GM23338 (cell line): ENCODE results near the gene SURF1. TPM values are rescaled to one million over a fixed set of nuclear protein-coding genes. Genes with fewer than 3 reads are reported as not detected.

ENCODE experiments used
- ATAC-seq: fragments of 200-7000 bp; cut with Tn5 transposase; 3 replicates; pipeline ENCODE4 v1.9.1; 2020
- DNase-seq: peaks from one replicate; pipeline ENCODE4 v3.0.0-alpha.2; 2015; ENCODE audit warnings: low spot score
- H2AFZ ChIP-seq: fragments of 200-600 bp; sonication (generic); 2 replicates; pipeline ENCODE4 v1.8.0; 2016; ENCODE audit warnings: antibody characterized with exemption, mild to moderate bottlenecking, moderate library complexity
- H3F3A ChIP-seq: fragments of 200-600 bp; sonication (generic); replicated peaks from 2 replicates; pipeline ENCODE4 v1.8.0; 2017; ENCODE audit warnings: antibody characterized with exemption, mixed run types, low read depth
- H3K27ac ChIP-seq: fragments of 200-600 bp; sonication (generic); 2 replicates; pipeline ENCODE4 v1.6.1; 2016; ENCODE audit warnings: low read depth
- H3K27me3 ChIP-seq: fragments of 200-600 bp; sonication (generic); 2 replicates; pipeline ENCODE4 v1.8.0; 2016; ENCODE audit warnings: mild to moderate bottlenecking, mixed run types, moderate library complexity; ENCODE audit not compliant: insufficient read depth
- H3K36me3 ChIP-seq: fragments of 200-600 bp; sonication (generic); 2 replicates; pipeline ENCODE4 v1.8.0; 2016; ENCODE audit warnings: mild to moderate bottlenecking; ENCODE audit not compliant: insufficient read depth
- H3K4me1 ChIP-seq: fragments of 200-600 bp; sonication (generic); 2 replicates; pipeline ENCODE4 v1.8.0; 2016; ENCODE audit warnings: mild to moderate bottlenecking, moderate library complexity; ENCODE audit not compliant: insufficient read depth
- H3K4me2 ChIP-seq: fragments of 200-600 bp; sonication (generic); 2 replicates; pipeline ENCODE4 v1.7.1; 2017; ENCODE audit warnings: mixed run types
- H3K4me3 ChIP-seq: fragments of 200-600 bp; sonication (generic); 2 replicates; pipeline ENCODE4 v1.6.1; 2016; ENCODE audit warnings: mixed run types
- H3K79me2 ChIP-seq: fragments of 200-600 bp; sonication (generic); replicated peaks from 2 replicates; pipeline ENCODE4 v1.8.0; 2017; ENCODE audit warnings: mild to moderate bottlenecking; ENCODE audit not compliant: insufficient read depth
- H3K9me2 ChIP-seq: fragments of 200-600 bp; sonication (generic); 2 replicates; pipeline ENCODE4 v1.8.0; 2017; ENCODE audit not compliant: insufficient read depth
- H4K20me1 ChIP-seq: fragments of 200-600 bp; sonication (generic); replicated peaks from 2 replicates; pipeline ENCODE4 v1.8.0; 2017; ENCODE audit warnings: mild to moderate bottlenecking; ENCODE audit not compliant: insufficient read depth
- H3K27ac Mint-ChIP-seq: 2 replicates; pipeline ENCODE4 v1.8.0; 2020; ENCODE audit warnings: inconsistent platforms, mild to moderate bottlenecking, moderate library complexity, mixed read lengths
- H3K27me3 Mint-ChIP-seq: 3 replicates; pipeline ENCODE4 v1.8.0; 2022; ENCODE audit warnings: low read depth, mild to moderate bottlenecking, moderate library complexity, mixed read lengths, inconsistent platforms; ENCODE audit not compliant: insufficient read depth, poor library complexity
- H3K36me3 Mint-ChIP-seq: 3 replicates; pipeline ENCODE4 v1.8.0; 2021; ENCODE audit warnings: low read depth, mild to moderate bottlenecking, inconsistent platforms, moderate library complexity, mixed read lengths
- H3K4me1 Mint-ChIP-seq: 3 replicates; pipeline ENCODE4 v1.8.0; 2020; ENCODE audit warnings: mild to moderate bottlenecking, inconsistent platforms, mixed read lengths
- H3K4me3 Mint-ChIP-seq: 3 replicates; pipeline ENCODE4 v1.8.0; 2021; ENCODE audit warnings: moderate library complexity, mild to moderate bottlenecking, inconsistent platforms, mixed read lengths
- H3K9me3 Mint-ChIP-seq: 3 replicates; pipeline ENCODE4 v1.8.0; 2020; ENCODE audit warnings: moderate library complexity, mild to moderate bottlenecking, inconsistent platforms, mixed read lengths
- EZH2 ChIP-seq: fragments of 200-600 bp; sonication (generic); IDR thresholded peaks from one replicate; pipeline ENCODE4 v1.8.0; 2017; ENCODE audit warnings: antibody characterized with exemption, mild to moderate bottlenecking, low read depth; ENCODE audit not compliant: unreplicated experiment
- EZH2phosphoT487 ChIP-seq: fragments of 200-600 bp; sonication (generic); IDR thresholded peaks from one replicate; pipeline ENCODE4 v1.8.1; 2018; ENCODE audit warnings: antibody characterized with exemption; ENCODE audit not compliant: unreplicated experiment
- STAT1 ChIP-seq: IDR thresholded peaks from one replicate; pipeline ENCODE4 v1.6.1; 2016; ENCODE audit warnings: antibody characterized with exemption; ENCODE audit not compliant: unreplicated experiment
- ZNF114 ChIP-seq: fragments of 250-450 bp; sonication (Bioruptor Pico); IDR thresholded peaks from 2 replicates; pipeline ENCODE4 v1.5.0; 2020; ENCODE audit warnings: mild to moderate bottlenecking, moderate library complexity
- ZNF331 ChIP-seq: fragments of 250-450 bp; sonication (Bioruptor Pico); IDR thresholded peaks from 2 replicates; pipeline ENCODE4 v1.5.0; 2020; ENCODE audit warnings: low read depth, mild to moderate bottlenecking, moderate library complexity
- polyA plus RNA-seq: library from polyadenylated mRNA; unstranded; fragments of >200 nt; fragmentation: Nextera tagmentation; extraction: Ambion mirVana; gene quantifications from 2 replicates; pipeline ENCODE4 v1.2.1, GENCODE V29; 2016
- total RNA-seq: library from RNA; depleted of rRNA; stranded (reverse); fragments of >200 nt; shearing (Covaris generic); gene quantifications from 2 replicates; pipeline ENCODE4 v1.2.3, GENCODE V29; 2014
- TF ChIP-seq, protein P1 (sequence below), 2 experiments: fragments of 200-600 bp in 1 of 2; sonication (generic) in 1 of 2; conservative IDR thresholded peaks; 2 replicates each; pipeline versions ENCODE4 v1.5.1 to v1.6.1; 2016 to 2017; ENCODE audit warnings: antibody characterized with exemption in 2 of 2, low read depth in 2 of 2, mild to moderate bottlenecking in 2 of 2, moderate library complexity in 1 of 2
- TF ChIP-seq, protein P2 (sequence below): fragments of 250-450 bp; sonication (Bioruptor Pico); IDR thresholded peaks from 2 replicates; pipeline ENCODE4 v1.5.0; 2020; ENCODE audit warnings: mild to moderate bottlenecking, moderate library complexity
- TF ChIP-seq, protein P3 (sequence below): IDR thresholded peaks from one replicate; pipeline ENCODE4 v1.6.1; 2018; ENCODE audit warnings: antibody characterized with exemption; ENCODE audit not compliant: unreplicated experiment

The SURF1 gene
- total and polyA plus RNA-seq, 2 experiments from 2014 or later = 39.1 to 52.6 TPM

DNA sequence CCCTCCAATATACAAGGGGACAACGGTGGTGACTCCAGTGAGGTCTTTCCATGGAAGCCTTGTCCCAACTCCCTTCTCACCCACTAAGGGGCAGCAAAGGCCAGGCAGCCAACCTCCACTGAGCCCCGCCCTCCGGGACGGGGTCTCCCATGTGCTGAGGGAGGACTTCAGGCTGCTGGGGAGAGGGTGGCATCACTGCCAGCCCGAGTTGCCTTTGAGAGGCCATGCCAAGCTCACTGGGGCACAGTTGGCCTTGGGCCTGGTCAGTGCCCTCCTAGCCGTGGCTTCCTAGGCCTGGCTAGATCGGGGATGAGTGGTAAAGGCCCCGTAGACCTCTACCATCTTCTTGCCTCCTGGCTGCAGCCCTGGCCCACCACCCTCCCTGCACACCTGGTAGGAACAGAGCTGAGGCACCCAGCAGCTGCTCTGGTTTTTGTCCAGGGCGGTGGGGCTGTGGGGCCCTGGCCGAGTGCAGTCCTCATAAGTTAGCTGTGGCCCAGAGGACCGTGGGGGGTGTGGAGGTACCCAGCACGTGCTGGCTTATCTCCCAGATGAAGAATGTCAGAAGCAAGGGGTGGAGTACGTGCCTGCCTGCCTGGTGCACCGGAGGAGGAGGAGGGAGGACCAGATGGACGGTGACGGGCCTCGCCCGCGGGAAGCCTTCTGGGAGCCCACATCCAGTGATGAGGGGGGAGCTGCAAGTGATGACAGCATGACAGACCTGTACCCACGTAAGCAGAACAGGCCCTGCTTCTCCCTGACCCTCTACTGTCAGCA lies 3.3 kb upstream of the SURF1 start:
- no peak for TF ChIP-seq EZH2
- TF ChIP-seq, protein P1, sequence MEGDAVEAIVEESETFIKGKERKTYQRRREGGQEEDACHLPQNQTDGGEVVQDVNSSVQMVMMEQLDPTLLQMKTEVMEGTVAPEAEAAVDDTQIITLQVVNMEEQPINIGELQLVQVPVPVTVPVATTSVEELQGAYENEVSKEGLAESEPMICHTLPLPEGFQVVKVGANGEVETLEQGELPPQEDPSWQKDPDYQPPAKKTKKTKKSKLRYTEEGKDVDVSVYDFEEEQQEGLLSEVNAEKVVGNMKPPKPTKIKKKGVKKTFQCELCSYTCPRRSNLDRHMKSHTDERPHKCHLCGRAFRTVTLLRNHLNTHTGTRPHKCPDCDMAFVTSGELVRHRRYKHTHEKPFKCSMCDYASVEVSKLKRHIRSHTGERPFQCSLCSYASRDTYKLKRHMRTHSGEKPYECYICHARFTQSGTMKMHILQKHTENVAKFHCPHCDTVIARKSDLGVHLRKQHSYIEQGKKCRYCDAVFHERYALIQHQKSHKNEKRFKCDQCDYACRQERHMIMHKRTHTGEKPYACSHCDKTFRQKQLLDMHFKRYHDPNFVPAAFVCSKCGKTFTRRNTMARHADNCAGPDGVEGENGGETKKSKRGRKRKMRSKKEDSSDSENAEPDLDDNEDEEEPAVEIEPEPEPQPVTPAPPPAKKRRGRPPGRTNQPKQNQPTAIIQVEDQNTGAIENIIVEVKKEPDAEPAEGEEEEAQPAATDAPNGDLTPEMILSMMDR (conservative IDR thresholded peaks at IDR 0.05; ENCODE audit: low read depth in 2 of 2) = peak; percentile 48 to 77
- DNase-seq (peak; percentile 72), ATAC-seq (peak; percentile 43)
- no peak overlapping the region for H3K4me3 ChIP-seq
- peaks cover 19% of the 10 kb centered on the region for H3K36me3 ChIP-seq
- peaks cover 15% of the 10 kb centered on the region; the same call in 1 of the 2 replicates for H3F3A ChIP-seq
- H3K27ac ChIP-seq = no peak overlapping the region
- Mint-ChIP-seq H3K9me3 (no peaks in the 10 kb centered on the region), H3K36me3 (peaks cover 62% of the 10 kb centered on the region), H3K27ac (no peak overlapping the region), H3K4me3 (peak overlapping the region; percentile 79; the same call in 1 of the 3 replicates), H3K27me3 (peaks cover 16% of the 10 kb centered on the region), H3K4me1 (peaks cover 8% of the 10 kb centered on the region; the same call in 2 of the 3 replicates)
- no peak overlapping the region for H3K4me2 ChIP-seq
- H4K20me1 ChIP-seq = peaks cover 18% of the 10 kb centered on the region
- H3K79me2 ChIP-seq = peaks cover 23% of the 10 kb centered on the region
- no peaks in the 10 kb centered on the region for H3K9me2 ChIP-seq
- H3K27me3 ChIP-seq = no peaks in the 10 kb centered on the region
- no peak overlapping the region for H2AFZ ChIP-seq
- H3K4me1 ChIP-seq = peaks cover 8% of the 10 kb centered on the region; the same call in 1 of the 2 replicates

- H3K4me2 ChIP-seq = peak overlapping the region; percentile 93
- no peak overlapping the region for H3K27ac ChIP-seq
- no peak for ATAC-seq
- peaks cover 9% of the 10 kb centered on the region for H3K36me3 ChIP-seq
- no peak overlapping the region for H2AFZ ChIP-seq
- DNase-seq = no peak
- peaks cover 54% of the 10 kb centered on the region for H3K36me3 Mint-ChIP-seq
- peak overlapping the region; percentile 79 for H3K4me3 Mint-ChIP-seq
- H3K27me3 Mint-ChIP-seq = peaks cover 19% of the 10 kb centered on the region
- peak overlapping the region; percentile 94 for H3K4me3 ChIP-seq
- peaks cover 13% of the 10 kb centered on the region; the same call in 1 of the 2 replicates for H4K20me1 ChIP-seq
- H3K27ac Mint-ChIP-seq = no peak overlapping the region
- H3K79me2 ChIP-seq = peaks cover 23% of the 10 kb centered on the region
- no peaks in the 10 kb centered on the region for H3K27me3 ChIP-seq
- H3K9me3 Mint-ChIP-seq = no peaks in the 10 kb centered on the region
- H3K4me1 Mint-ChIP-seq = peaks cover 8% of the 10 kb centered on the region; the same call in 2 of the 3 replicates
- peaks cover 28% of the 10 kb centered on the region for H3F3A ChIP-seq
- no peaks in the 10 kb centered on the region for H3K9me2 ChIP-seq
- H3K4me1 ChIP-seq = peaks cover 8% of the 10 kb centered on the region; the same call in 1 of the 2 replicates
- TF ChIP-seq, protein P2, sequence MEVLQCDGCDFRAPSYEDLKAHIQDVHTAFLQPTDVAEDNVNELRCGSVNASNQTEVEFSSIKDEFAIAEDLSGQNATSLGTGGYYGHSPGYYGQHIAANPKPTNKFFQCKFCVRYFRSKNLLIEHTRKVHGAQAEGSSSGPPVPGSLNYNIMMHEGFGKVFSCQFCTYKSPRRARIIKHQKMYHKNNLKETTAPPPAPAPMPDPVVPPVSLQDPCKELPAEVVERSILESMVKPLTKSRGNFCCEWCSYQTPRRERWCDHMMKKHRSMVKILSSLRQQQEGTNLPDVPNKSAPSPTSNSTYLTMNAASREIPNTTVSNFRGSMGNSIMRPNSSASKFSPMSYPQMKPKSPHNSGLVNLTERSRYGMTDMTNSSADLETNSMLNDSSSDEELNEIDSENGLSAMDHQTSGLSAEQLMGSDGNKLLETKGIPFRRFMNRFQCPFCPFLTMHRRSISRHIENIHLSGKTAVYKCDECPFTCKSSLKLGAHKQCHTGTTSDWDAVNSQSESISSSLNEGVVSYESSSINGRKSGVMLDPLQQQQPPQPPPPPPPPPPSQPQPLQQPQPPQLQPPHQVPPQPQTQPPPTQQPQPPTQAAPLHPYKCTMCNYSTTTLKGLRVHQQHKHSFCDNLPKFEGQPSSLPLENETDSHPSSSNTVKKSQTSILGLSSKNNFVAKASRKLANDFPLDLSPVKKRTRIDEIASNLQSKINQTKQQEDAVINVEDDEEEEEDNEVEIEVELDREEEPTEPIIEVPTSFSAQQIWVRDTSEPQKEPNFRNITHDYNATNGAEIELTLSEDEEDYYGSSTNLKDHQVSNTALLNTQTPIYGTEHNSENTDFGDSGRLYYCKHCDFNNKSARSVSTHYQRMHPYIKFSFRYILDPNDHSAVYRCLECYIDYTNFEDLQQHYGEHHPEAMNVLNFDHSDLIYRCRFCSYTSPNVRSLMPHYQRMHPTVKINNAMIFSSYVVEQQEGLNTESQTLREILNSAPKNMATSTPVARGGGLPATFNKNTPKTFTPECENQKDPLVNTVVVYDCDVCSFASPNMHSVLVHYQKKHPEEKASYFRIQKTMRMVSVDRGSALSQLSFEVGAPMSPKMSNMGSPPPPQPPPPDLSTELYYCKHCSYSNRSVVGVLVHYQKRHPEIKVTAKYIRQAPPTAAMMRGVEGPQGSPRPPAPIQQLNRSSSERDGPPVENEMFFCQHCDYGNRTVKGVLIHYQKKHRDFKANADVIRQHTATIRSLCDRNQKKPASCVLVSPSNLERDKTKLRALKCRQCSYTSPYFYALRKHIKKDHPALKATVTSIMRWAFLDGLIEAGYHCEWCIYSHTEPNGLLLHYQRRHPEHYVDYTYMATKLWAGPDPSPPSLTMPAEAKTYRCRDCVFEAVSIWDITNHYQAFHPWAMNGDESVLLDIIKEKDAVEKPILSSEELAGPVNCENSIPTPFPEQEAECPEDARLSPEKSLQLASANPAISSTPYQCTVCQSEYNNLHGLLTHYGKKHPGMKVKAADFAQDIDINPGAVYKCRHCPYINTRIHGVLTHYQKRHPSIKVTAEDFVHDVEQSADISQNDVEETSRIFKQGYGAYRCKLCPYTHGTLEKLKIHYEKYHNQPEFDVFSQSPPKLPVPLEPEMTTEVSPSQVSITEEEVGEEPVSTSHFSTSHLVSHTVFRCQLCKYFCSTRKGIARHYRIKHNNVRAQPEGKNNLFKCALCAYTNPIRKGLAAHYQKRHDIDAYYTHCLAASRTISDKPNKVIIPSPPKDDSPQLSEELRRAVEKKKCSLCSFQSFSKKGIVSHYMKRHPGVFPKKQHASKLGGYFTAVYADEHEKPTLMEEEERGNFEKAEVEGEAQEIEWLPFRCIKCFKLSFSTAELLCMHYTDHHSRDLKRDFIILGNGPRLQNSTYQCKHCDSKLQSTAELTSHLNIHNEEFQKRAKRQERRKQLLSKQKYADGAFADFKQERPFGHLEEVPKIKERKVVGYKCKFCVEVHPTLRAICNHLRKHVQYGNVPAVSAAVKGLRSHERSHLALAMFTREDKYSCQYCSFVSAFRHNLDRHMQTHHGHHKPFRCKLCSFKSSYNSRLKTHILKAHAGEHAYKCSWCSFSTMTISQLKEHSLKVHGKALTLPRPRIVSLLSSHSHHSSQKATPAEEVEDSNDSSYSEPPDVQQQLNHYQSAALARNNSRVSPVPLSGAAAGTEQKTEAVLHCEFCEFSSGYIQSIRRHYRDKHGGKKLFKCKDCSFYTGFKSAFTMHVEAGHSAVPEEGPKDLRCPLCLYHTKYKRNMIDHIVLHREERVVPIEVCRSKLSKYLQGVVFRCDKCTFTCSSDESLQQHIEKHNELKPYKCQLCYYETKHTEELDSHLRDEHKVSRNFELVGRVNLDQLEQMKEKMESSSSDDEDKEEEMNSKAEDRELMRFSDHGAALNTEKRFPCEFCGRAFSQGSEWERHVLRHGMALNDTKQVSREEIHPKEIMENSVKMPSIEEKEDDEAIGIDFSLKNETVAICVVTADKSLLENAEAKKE (CRISPR knock-in tag) = no peak
- no peak for TF ChIP-seq EZH2phosphoT487
- TF ChIP-seq ZNF114 (CRISPR knock-in tag) = no peak
- no peak for TF ChIP-seq STAT1
- TF ChIP-seq, protein P3, sequence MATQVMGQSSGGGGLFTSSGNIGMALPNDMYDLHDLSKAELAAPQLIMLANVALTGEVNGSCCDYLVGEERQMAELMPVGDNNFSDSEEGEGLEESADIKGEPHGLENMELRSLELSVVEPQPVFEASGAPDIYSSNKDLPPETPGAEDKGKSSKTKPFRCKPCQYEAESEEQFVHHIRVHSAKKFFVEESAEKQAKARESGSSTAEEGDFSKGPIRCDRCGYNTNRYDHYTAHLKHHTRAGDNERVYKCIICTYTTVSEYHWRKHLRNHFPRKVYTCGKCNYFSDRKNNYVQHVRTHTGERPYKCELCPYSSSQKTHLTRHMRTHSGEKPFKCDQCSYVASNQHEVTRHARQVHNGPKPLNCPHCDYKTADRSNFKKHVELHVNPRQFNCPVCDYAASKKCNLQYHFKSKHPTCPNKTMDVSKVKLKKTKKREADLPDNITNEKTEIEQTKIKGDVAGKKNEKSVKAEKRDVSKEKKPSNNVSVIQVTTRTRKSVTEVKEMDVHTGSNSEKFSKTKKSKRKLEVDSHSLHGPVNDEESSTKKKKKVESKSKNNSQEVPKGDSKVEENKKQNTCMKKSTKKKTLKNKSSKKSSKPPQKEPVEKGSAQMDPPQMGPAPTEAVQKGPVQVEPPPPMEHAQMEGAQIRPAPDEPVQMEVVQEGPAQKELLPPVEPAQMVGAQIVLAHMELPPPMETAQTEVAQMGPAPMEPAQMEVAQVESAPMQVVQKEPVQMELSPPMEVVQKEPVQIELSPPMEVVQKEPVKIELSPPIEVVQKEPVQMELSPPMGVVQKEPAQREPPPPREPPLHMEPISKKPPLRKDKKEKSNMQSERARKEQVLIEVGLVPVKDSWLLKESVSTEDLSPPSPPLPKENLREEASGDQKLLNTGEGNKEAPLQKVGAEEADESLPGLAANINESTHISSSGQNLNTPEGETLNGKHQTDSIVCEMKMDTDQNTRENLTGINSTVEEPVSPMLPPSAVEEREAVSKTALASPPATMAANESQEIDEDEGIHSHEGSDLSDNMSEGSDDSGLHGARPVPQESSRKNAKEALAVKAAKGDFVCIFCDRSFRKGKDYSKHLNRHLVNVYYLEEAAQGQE = no peak
- no peak for TF ChIP-seq ZNF331 (CRISPR knock-in tag)
These were observed 1.4 kb upstream of the SURF1 start for GRCh38 chr9:133357656-133358055.
